ENCODE results near the gene TUSC2. TPM values are rescaled to one million over a fixed set of nuclear protein-coding genes. Genes with fewer than 3 reads are reported as not detected.
A peak's percentile ranks its signal among the peaks of the same experiment; 100 is the strongest.

TUSC2 gene
- polyA plus RNA-seq, 1 of the 3 experiments (the other 2 are of a cell fraction): 58.7 TPM

GRCh38 chr3:50338965-50339364 is 10.9 kb upstream of the TUSC2 start (continued):
- TF ChIP-seq, protein P1, sequence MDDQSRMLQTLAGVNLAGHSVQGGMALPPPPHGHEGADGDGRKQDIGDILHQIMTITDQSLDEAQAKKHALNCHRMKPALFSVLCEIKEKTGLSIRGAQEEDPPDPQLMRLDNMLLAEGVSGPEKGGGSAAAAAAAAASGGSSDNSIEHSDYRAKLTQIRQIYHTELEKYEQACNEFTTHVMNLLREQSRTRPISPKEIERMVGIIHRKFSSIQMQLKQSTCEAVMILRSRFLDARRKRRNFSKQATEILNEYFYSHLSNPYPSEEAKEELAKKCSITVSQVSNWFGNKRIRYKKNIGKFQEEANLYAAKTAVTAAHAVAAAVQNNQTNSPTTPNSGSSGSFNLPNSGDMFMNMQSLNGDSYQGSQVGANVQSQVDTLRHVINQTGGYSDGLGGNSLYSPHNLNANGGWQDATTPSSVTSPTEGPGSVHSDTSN (IDR thresholded peaks at IDR 0.05): no peak
- TF ChIP-seq ZBTB33 (IDR thresholded peaks at IDR 0.05; ENCODE audit: borderline replicate concordance, low read depth): no peak
- no peak for TF ChIP-seq TAF1 (IDR thresholded peaks at IDR 0.05; ENCODE audit: borderline replicate concordance, low read depth, low read length)
- TF ChIP-seq RFX5 (IDR thresholded peaks at IDR 0.05; ENCODE audit: low read length): no peak
- TF ChIP-seq RCOR1 (IDR thresholded peaks at IDR 0.05; ENCODE audit: low read length): no peak
- no peak for TF ChIP-seq MEF2A (IDR thresholded peaks at IDR 0.05; ENCODE audit: borderline replicate concordance, low read depth)
- TF ChIP-seq GATA2 (CRISPR knock-in tag; IDR thresholded peaks at IDR 0.05): no peak
- no peak for TF ChIP-seq EZH2phosphoT487 (IDR thresholded peaks at IDR 0.05; ENCODE audit: borderline replicate concordance, low read depth)

DNA sequence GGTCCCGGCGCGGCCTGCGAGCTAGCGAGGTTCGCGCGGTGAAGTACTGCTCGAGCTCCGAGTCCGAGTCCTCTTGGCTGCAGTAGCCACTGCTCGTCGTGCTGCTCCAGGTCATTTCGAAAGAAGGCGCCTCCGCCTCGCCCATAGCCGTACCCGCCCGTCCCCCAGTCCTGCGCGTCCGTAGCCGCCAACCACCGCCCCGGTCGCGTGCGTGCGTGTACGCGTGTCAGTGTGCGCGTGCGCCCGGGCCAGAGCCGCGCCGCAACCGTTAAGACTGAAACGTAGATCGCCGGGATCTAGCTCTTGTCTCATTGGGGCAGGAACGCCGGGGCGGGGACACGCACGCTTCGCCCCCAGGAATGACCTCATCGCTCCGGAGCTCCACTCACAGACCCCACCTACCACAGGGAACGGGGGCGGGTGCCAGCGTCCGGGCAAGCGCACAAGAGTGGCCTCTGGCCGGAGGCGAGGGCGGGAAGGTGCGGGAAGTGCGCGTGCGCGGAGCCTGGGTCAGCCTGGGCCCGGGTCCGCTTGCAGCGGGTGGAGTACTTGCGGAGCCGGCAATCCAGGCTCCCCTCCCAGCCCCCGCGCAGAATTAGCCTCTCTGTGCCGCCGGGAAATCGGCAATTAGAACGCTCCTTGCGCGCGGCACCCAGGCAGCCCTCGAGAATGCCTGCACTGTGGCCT is 9.3 kb upstream of the TUSC2 start:
- H3K27ac ChIP-seq (ENCODE audit: low read depth in 2 of 2, low read length in 1 of 2): peak overlapping the region; percentile 82 to 98

More for the DNA sequence above, 9.3 kb upstream of the TUSC2 start:
- Histone ChIP-seq H3F3A (replicated peaks; ENCODE audit: insufficient read depth) (peaks cover 3% of the 10 kb centered on the region), H2AFZ (ENCODE audit: low read depth) (peak overlapping the region; percentile 84), H3K79me2 (ENCODE audit: insufficient read depth) (peaks cover 57% of the 10 kb centered on the region), H3K9me2 (no peaks in the 10 kb centered on the region), H3K36me3 (replicated peaks in 1 of 2; ENCODE audit: control insufficient read depth in 1 of 2, insufficient read depth in 2 of 2, low read length in 1 of 2) (no peaks in the 10 kb centered on the region), H3K4me2 (peak overlapping the region; percentile 96), H3K4me3 (ENCODE audit: low read depth in 2 of 2, low read length in 1 of 2) (peak overlapping the region; percentile 77 to 79), H3K4me1 (ENCODE audit: control insufficient read depth in 1 of 2, insufficient read depth in 2 of 2, low read depth in 1 of 2, low read length in 1 of 2) (peaks cover 10 to 33% of the 10 kb centered on the region in 2 experiments), H3K9me3 (no peaks in the 10 kb centered on the region), H3K27me3 (ENCODE audit: insufficient read depth) (no peaks in the 10 kb centered on the region), H4K20me1 (ENCODE audit: insufficient read depth) (peaks cover 10% of the 10 kb centered on the region; the same call in 1 of the 2 replicates), H3K9ac (peak overlapping the region; percentile 78)
- TF ChIP-seq FOXM1 (IDR thresholded peaks at IDR 0.05; ENCODE audit: low read depth): 0 out of 2 replicates have a peak, but pooled peaks have one; percentile 34
- peak; percentile 87 for TF ChIP-seq MAX (IDR thresholded peaks at IDR 0.05; ENCODE audit: low read depth)
- TF ChIP-seq FOXJ3 (CRISPR knock-in tag; IDR thresholded peaks at IDR 0.05): no peak
- TF ChIP-seq TCF12 (IDR thresholded peaks at IDR 0.05): no peak
- peak; percentile 25 for TF ChIP-seq CHD2 (IDR thresholded peaks at IDR 0.05; ENCODE audit: low read length, partially characterized antibody)
- TF ChIP-seq NRF1 (IDR thresholded peaks at IDR 0.05; ENCODE audit: low read depth, low read length): peak; percentile 75
- peak; percentile 59; the same call in 1 of the 2 replicates for TF ChIP-seq RFX5 (IDR thresholded peaks at IDR 0.05; ENCODE audit: low read length)
- peak; percentile 76 for TF ChIP-seq POLR2AphosphoS5 (IDR thresholded peaks at IDR 0.05; ENCODE audit: low read depth, low read length)
- no peak for TF ChIP-seq FOSL2 (IDR thresholded peaks at IDR 0.05; ENCODE audit: borderline replicate concordance, low read depth)
- TF ChIP-seq EP300 (IDR thresholded peaks at IDR 0.05; ENCODE audit: borderline replicate concordance in 1 of 2, low read depth in 1 of 2, low read length in 1 of 2): peak; percentile 13 to 41; a peak in 1 of 4 replicates
- TF ChIP-seq GATA2 (CRISPR knock-in tag; IDR thresholded peaks at IDR 0.05): no peak
- TF ChIP-seq MXI1 (IDR thresholded peaks at IDR 0.05; ENCODE audit: low read depth, low read length): peak; percentile 96
- TF ChIP-seq SIN3A (IDR thresholded peaks at IDR 0.05; ENCODE audit: borderline replicate concordance, low read depth, low read length): peak; percentile 59; the same call in 1 of the 2 replicates
- no peak; the same call in none of the 2 replicates for TF ChIP-seq TAF1 (IDR thresholded peaks at IDR 0.05; ENCODE audit: borderline replicate concordance, low read depth, low read length)
- TF ChIP-seq, protein P2, sequence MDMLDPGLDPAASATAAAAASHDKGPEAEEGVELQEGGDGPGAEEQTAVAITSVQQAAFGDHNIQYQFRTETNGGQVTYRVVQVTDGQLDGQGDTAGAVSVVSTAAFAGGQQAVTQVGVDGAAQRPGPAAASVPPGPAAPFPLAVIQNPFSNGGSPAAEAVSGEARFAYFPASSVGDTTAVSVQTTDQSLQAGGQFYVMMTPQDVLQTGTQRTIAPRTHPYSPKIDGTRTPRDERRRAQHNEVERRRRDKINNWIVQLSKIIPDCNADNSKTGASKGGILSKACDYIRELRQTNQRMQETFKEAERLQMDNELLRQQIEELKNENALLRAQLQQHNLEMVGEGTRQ (IDR thresholded peaks at IDR 0.05; ENCODE audit: borderline replicate concordance, low read depth, low read length): no peak
- no peak for TF ChIP-seq GABPA (IDR thresholded peaks at IDR 0.05; ENCODE audit: low read depth)
- ChIA-PET CTCF (interaction anchor here (0.7 to 6.8 kb wide), 17 partner anchors 10 to 229 kb away, joined by 3 to 60 read pairs (median 4); partner anchors contain the start of genes CYB561D2, HYAL1, HYAL2 and IFRD2), POLR2A (interaction anchor here (0.5 to 3.6 kb wide), 16 partner anchors 10 to 232 kb away, joined by 3 to 38 read pairs (median 4); partner anchors contain the start of genes C3orf18, CYB561D2, HEMK1 and HYAL3)
- WGBS (ENCODE audit: low lambda C conversion rate): 0% methylated on average over 23 of the region's 79 CpGs
- DNase-seq: peak; percentile 100
